OCI-LY7 (cell line): ENCODE measurements around the gene RBM47. TPM values are rescaled to one million over a fixed set of nuclear protein-coding genes. Genes with fewer than 3 reads are reported as not detected.

Source experiments
- BruUV-seq: library from RNA; stranded (reverse); fragments of 400-500 nt; replicated peaks from 2 replicates; lab custom pipeline; 2021; lab: Mats Ljungman, UMichigan
- CTCF ChIA-PET: fragments of 300-600 bp; sonication (Branson Sonifier 250); formaldehyde crosslinking; loops from one replicate; lab custom pipeline; 2022; ENCODE audit warnings: antibody characterized with exemption; ENCODE audit not compliant: unreplicated experiment; lab: Charles Lee
- POLR2A ChIA-PET: fragments of 300-600 bp; sonication (Branson Sonifier 250); formaldehyde crosslinking; loops from one replicate; lab custom pipeline; 2022; ENCODE audit warnings: antibody characterized with exemption; lab: Charles Lee
- DNase-seq: peaks from one replicate; pipeline ENCODE4 v3.0.0-alpha.2; 2015; ENCODE audit warnings: low spot score
- H2AFZ ChIP-seq: fragments of 200-600 bp; sonication (generic), shearing (Covaris generic); 2 replicates; pipeline ENCODE4 v1.6.1; 2014; ENCODE audit warnings: mild to moderate bottlenecking, antibody characterized with exemption, low read length, moderate library complexity
- H3K27ac ChIP-seq: fragments of 200-600 bp; sonication (generic); 2 replicates; pipeline ENCODE4 v1.5.1; 2014; ENCODE audit warnings: mixed run types, low read depth, mild to moderate bottlenecking, moderate library complexity, low read length, inconsistent platforms; ENCODE audit not compliant: poor library complexity, severe bottlenecking
- H3K36me3 ChIP-seq: fragments of 200-600 bp; sonication (generic); 2 replicates; pipeline ENCODE4 v1.6.1; 2014; ENCODE audit warnings: mild to moderate bottlenecking, antibody characterized with exemption, low read length, moderate library complexity, mixed read lengths; ENCODE audit not compliant: insufficient read depth
- H3K4me1 ChIP-seq: fragments of 200-600 bp; sonication (generic); 2 replicates; pipeline ENCODE4 v1.5.1; 2014; ENCODE audit warnings: mild to moderate bottlenecking, low read length; ENCODE audit not compliant: insufficient read depth, poor library complexity, severe bottlenecking
- H3K4me2 ChIP-seq: fragments of 200-600 bp; sonication (generic); 2 replicates; pipeline ENCODE4 v1.6.1; 2014; ENCODE audit warnings: mild to moderate bottlenecking, low read length
- H3K4me3 ChIP-seq: fragments of 200-600 bp; sonication (generic); 2 replicates; pipeline ENCODE4 v1.5.1; 2014; ENCODE audit warnings: mild to moderate bottlenecking, low read depth, low read length; ENCODE audit not compliant: poor library complexity, severe bottlenecking
- H3K79me2 ChIP-seq: fragments of 200-600 bp; sonication (generic); 2 replicates; pipeline ENCODE4 v1.6.1; 2016; ENCODE audit warnings: low read depth, mild to moderate bottlenecking, low read length, moderate library complexity, mixed read lengths; ENCODE audit not compliant: insufficient read depth
- H3K9me2 ChIP-seq: fragments of 200-600 bp; sonication (generic); 2 replicates; pipeline ENCODE4 v1.6.1; 2016; ENCODE audit warnings: mild to moderate bottlenecking, low read length, mixed read lengths; ENCODE audit not compliant: insufficient read depth
- H3K9me3 ChIP-seq: fragments of 200-600 bp; sonication (generic); 2 replicates; pipeline ENCODE4 v1.6.1; 2014; ENCODE audit warnings: mild to moderate bottlenecking, mixed run types, low read length, mixed read lengths
- H4K20me1 ChIP-seq: fragments of 200-600 bp; sonication (generic); 2 replicates; pipeline ENCODE4 v1.6.1; 2014; ENCODE audit warnings: mild to moderate bottlenecking, antibody characterized with exemption, low read length, moderate library complexity, mixed read lengths; ENCODE audit not compliant: insufficient read depth
- EZH2phosphoT487 ChIP-seq: fragments of 200-600 bp; sonication (generic); IDR thresholded peaks from 2 replicates; pipeline ENCODE4 v1.6.1; 2018; ENCODE audit warnings: low read depth, borderline replicate concordance, mild to moderate bottlenecking, mixed run types, antibody characterized with exemption, low read length, moderate library complexity, mixed read lengths
- intact Hi-C: fragments of 100-400 bp; cut with micrococcal nuclease; formaldehyde crosslinking; loops from one replicate; pipeline ENCODE4 v1.10.0; 2022; ENCODE audit not compliant: unreplicated experiment
- total RNA-seq, 2 experiments: library from RNA; depleted of rRNA in 1 of 2; stranded (reverse); fragments of >200 nt in 1 of 2; shearing (Covaris generic) in 1 of 2; gene quantifications; 2 replicates each; pipeline ENCODE4 v1.2.3, GENCODE V29; 2014 to 2022
- TF ChIP-seq, protein P1 (sequence below): fragments of 200-600 bp; sonication (generic); conservative IDR thresholded peaks from 2 replicates; pipeline ENCODE4 v1.5.1; 2014; ENCODE audit warnings: mild to moderate bottlenecking, antibody characterized with exemption, low read length, moderate library complexity, mixed read lengths

RBM47 gene
- total RNA-seq, 2 experiments from 2014 or later = 5.3 to 14.2 TPM

DNA sequence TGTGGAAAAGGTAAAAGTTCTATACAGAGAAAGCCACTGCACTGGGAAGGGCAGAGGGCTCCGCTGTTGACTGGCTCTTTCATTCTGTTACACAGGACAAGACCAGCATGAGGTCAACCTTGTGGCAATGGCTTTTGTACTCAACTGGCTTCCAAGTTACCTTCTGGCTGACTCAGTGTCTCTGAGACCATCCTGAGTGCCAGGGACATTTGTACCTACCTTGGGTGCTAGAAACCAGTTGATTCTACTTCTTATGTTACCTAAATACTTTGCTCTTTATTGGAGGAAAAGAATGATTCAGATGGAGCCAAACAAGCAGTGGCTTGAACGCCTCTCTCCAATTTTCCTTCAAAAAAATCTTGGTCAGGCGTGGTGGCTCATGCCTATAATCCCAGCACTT is 123.2 kb downstream of the RBM47 start:
- DNase-seq = no peak
- Histone ChIP-seq H2AFZ (peak overlapping the region; percentile 25; the same call in 1 of the 2 replicates), H3K4me3 (peak overlapping the region; percentile 22), H3K9me2 (no peaks in the 10 kb centered on the region), H3K4me1 (peaks cover 43% of the 10 kb centered on the region), H3K36me3 (no peaks in the 10 kb centered on the region), H3K79me2 (peaks cover 4% of the 10 kb centered on the region; the same call in 1 of the 2 replicates), H3K27ac (no peak overlapping the region), H3K9me3 (no peaks in the 10 kb centered on the region), H3K4me2 (peak overlapping the region; percentile 54), H4K20me1 (no peaks in the 10 kb centered on the region)
- no peak for TF ChIP-seq EZH2phosphoT487
- TF ChIP-seq, protein P1, sequence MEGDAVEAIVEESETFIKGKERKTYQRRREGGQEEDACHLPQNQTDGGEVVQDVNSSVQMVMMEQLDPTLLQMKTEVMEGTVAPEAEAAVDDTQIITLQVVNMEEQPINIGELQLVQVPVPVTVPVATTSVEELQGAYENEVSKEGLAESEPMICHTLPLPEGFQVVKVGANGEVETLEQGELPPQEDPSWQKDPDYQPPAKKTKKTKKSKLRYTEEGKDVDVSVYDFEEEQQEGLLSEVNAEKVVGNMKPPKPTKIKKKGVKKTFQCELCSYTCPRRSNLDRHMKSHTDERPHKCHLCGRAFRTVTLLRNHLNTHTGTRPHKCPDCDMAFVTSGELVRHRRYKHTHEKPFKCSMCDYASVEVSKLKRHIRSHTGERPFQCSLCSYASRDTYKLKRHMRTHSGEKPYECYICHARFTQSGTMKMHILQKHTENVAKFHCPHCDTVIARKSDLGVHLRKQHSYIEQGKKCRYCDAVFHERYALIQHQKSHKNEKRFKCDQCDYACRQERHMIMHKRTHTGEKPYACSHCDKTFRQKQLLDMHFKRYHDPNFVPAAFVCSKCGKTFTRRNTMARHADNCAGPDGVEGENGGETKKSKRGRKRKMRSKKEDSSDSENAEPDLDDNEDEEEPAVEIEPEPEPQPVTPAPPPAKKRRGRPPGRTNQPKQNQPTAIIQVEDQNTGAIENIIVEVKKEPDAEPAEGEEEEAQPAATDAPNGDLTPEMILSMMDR = no peak
- no TSS peak for BruUV-seq
- intact Hi-C loops = no loop called here
- POLR2A ChIA-PET = no interaction called here
- CTCF ChIA-PET = interaction anchor here (0.5 kb wide), 1 partner anchor 10 kb away, joined by 6 read pairs; no protein-coding TSS in a partner anchor

DNA sequence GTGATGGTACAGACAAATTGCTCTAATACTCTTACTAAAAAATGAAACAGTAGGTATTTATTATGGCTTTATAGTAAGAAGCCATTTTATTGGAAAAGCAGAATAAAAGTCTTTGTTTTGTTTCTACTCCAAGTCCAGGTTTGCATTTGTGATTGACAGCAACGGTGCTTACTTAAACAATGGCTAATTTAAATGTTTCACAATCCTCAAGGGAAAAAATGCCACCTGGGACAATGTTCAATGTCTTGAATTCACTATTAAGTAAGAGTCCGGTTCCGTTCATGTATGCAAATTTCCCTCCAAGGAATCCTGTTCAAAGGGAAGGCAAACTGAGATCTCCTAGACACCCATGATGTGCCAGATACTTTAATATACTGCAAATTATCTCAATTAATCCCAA is 123.6 kb downstream of the RBM47 start:
- no TSS peak for BruUV-seq
- Histone ChIP-seq H2AFZ (peak overlapping the region; percentile 25; the same call in 1 of the 2 replicates), H3K9me2 (no peaks in the 10 kb centered on the region), H3K27ac (no peak overlapping the region), H3K4me1 (peaks cover 39% of the 10 kb centered on the region), H3K4me2 (peak overlapping the region; percentile 54), H4K20me1 (no peaks in the 10 kb centered on the region), H3K36me3 (no peaks in the 10 kb centered on the region), H3K79me2 (peaks cover 4% of the 10 kb centered on the region; the same call in 1 of the 2 replicates), H3K4me3 (peak overlapping the region; percentile 22), H3K9me3 (no peaks in the 10 kb centered on the region)
- TF ChIP-seq EZH2phosphoT487 = no peak
- TF ChIP-seq, protein P1 = no peak
- POLR2A ChIA-PET = interaction anchor here (0.7 kb wide), 1 partner anchor 174 kb away, joined by 3 read pairs; no protein-coding TSS in a partner anchor
- CTCF ChIA-PET = interaction anchor here (0.5 kb wide), 1 partner anchor 10 kb away, joined by 6 read pairs; no protein-coding TSS in a partner anchor
- peak; percentile 51 for DNase-seq
- intact Hi-C loops = no loop called here

DNA sequence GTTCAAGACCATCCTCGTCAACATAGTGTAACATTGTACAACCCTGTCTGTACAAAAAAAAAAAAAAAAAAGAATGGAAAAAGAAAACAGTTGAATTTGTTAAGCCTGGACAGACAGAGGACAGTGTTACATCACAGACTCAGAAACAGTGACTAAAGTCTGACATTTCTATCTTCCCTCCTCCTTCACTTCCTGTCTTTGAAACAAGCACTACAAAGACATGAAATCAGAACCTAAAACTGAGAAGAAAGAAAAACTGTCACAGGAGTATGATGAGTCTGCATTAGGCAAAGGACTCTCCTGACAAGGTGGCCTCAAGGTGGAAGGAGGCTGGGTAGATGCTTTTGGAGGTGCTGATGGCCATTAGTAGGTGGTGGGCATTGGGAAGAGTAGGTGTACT is 126.7 kb downstream of the RBM47 start:
- Histone ChIP-seq H3K79me2 (peaks cover 4% of the 10 kb centered on the region; the same call in 1 of the 2 replicates), H3K36me3 (no peaks in the 10 kb centered on the region), H3K9me3 (no peaks in the 10 kb centered on the region), H4K20me1 (no peaks in the 10 kb centered on the region), H3K4me1 (peaks cover 36% of the 10 kb centered on the region), H3K27ac (peak overlapping the region; percentile 45), H3K4me3 (no peak overlapping the region), H3K4me2 (peak overlapping the region; percentile 44; the same call in 1 of the 2 replicates), H3K9me2 (no peaks in the 10 kb centered on the region), H2AFZ (0 out of 2 replicates have a peak overlapping the region, but pooled peaks have one; percentile 52)
- ChIA-PET CTCF (no interaction called here), POLR2A (interaction anchor here (0.6 kb wide), 1 partner anchor 13 kb away, joined by 7 read pairs; no protein-coding TSS in a partner anchor)
- intact Hi-C loops = no loop called here
- DNase-seq = peak; percentile 33
- TF ChIP-seq EZH2phosphoT487 = no peak
- TF ChIP-seq, protein P1 = no peak
- no TSS peak for BruUV-seq
